ENCODE data around the gene ADAMTSL3. TPM values are rescaled to one million over a fixed set of nuclear protein-coding genes. Genes with fewer than 3 reads are reported as not detected.

The ADAMTSL3 gene
- total RNA-seq, 1 experiment from 2014 or later = 0.05 TPM

GRCh38 chr15:83783227-83783626 lies 129.3 kb downstream of the ADAMTSL3 start:
- ATAC-seq = no peak
- POLR2A ChIA-PET = no interaction called here

GRCh38 chr15:83784975-83785374 lies 131.1 kb downstream of the ADAMTSL3 start:
- H3K4me1 ChIP-seq (ENCODE audit: control insufficient read depth in 1 of 2, insufficient read depth in 2 of 2, low read length in 2 of 2) = no peaks in the 10 kb centered on the region
- H3K27ac ChIP-seq (ENCODE audit: low read depth, low read length) = no peak overlapping the region
- ChIA-PET CTCF (no interaction called here), POLR2A (no interaction called here), RAD21 (ENCODE audit: low non-redundant PET in 1 of 2, low total read pairs in 2 of 2, uncharacterized antibody in 2 of 2, unreplicated experiment in 2 of 2) (no interaction called here)
- no peaks in the 10 kb centered on the region for H3K27me3 ChIP-seq (ENCODE audit: insufficient read depth, low read length)
- no peak for ATAC-seq
- H3K9me3 ChIP-seq (ENCODE audit: control insufficient read depth in 1 of 2, insufficient read depth in 1 of 2, low read depth in 1 of 2, low read length in 2 of 2) = no peaks in the 10 kb centered on the region
- H3K36me3 ChIP-seq (ENCODE audit: control insufficient read depth in 1 of 2, insufficient read depth in 2 of 2, low read length in 2 of 2) = no peaks in the 10 kb centered on the region
- no peak for DNase-seq (ENCODE audit: low read depth, low spot score)
- no peak overlapping the region for H2AFZ ChIP-seq (ENCODE audit: low read depth, low read length, poor library complexity, severe bottlenecking)
- no peaks in the 10 kb centered on the region for H4K20me1 ChIP-seq (ENCODE audit: insufficient read depth)
- BruUV-seq (replicated peaks) = no TSS peak
- no peak overlapping the region for H3K9ac ChIP-seq (ENCODE audit: low read length)
- intact Hi-C loops (cut with micrococcal nuclease) = no loop called here
- H3K9me2 ChIP-seq (ENCODE audit: insufficient read depth) = no peaks in the 10 kb centered on the region
- H3K4me2 ChIP-seq (ENCODE audit: low read length) = no peak overlapping the region
- H3K79me2 ChIP-seq (ENCODE audit: insufficient read depth, low read length) = no peaks in the 10 kb centered on the region
- H3K4me3 ChIP-seq (replicated peaks in 1 of 2; ENCODE audit: low read depth in 1 of 2, low read length in 2 of 2) = no peak overlapping the region
- TF ChIP-seq ELF1 (IDR thresholded peaks at IDR 0.05; ENCODE audit: borderline replicate concordance, low read depth) (no peak), CBX3 (IDR thresholded peaks at IDR 0.05; ENCODE audit: low read depth) (no peak), SP1 (IDR thresholded peaks at IDR 0.05; ENCODE audit: low read depth) (no peak), ATF3 (IDR thresholded peaks at IDR 0.05) (no peak), SRF (IDR thresholded peaks at IDR 0.05; ENCODE audit: low read depth) (no peak), FOSL1 (IDR thresholded peaks at IDR 0.05; ENCODE audit: low read depth) (no peak), YY1 (IDR thresholded peaks at IDR 0.05; ENCODE audit: extremely low read depth, insufficient replicate concordance, low read depth, low read length) (no peak), EZH2phosphoT487 (IDR thresholded peaks at IDR 0.05; ENCODE audit: borderline replicate concordance) (no peak), ZNF274 (IDR thresholded peaks at IDR 0.05; ENCODE audit: low read depth, low read length) (no peak), SIN3A (IDR thresholded peaks at IDR 0.05; ENCODE audit: low read depth) (no peak), REST (IDR thresholded peaks at IDR 0.05; ENCODE audit: low read depth) (no peak), EGR1 (IDR thresholded peaks at IDR 0.05; ENCODE audit: low read depth) (no peak), ZFX (IDR thresholded peaks at IDR 0.05) (no peak), RAD21 (IDR thresholded peaks at IDR 0.05; ENCODE audit: low read depth) (no peak), TCF7L2 (IDR thresholded peaks at IDR 0.05; ENCODE audit: borderline replicate concordance, extremely low read depth, insufficient read depth, insufficient read length) (no peak), EZH2 (IDR thresholded peaks at IDR 0.05) (no peak), POLR2AphosphoS5 (IDR thresholded peaks at IDR 0.05; ENCODE audit: low read depth, low read length) (no peak)

More at GRCh38 chr15:83783227-83783626, 129.3 kb downstream of the ADAMTSL3 start:
- Histone ChIP-seq H3K4me1 (ENCODE audit: control insufficient read depth in 1 of 2, insufficient read depth in 2 of 2, low read length in 2 of 2) (no peaks in the 10 kb centered on the region), H3K9me3 (ENCODE audit: control insufficient read depth in 1 of 2, insufficient read depth in 1 of 2, low read depth in 1 of 2, low read length in 2 of 2) (no peaks in the 10 kb centered on the region), H3K27ac (ENCODE audit: low read depth, low read length) (no peak overlapping the region), H4K20me1 (ENCODE audit: insufficient read depth) (no peaks in the 10 kb centered on the region), H3K36me3 (ENCODE audit: control insufficient read depth in 1 of 2, insufficient read depth in 2 of 2, low read length in 2 of 2) (no peaks in the 10 kb centered on the region), H3K79me2 (ENCODE audit: insufficient read depth, low read length) (no peaks in the 10 kb centered on the region), H3K4me2 (ENCODE audit: low read length) (no peak overlapping the region), H2AFZ (ENCODE audit: low read depth, low read length, poor library complexity, severe bottlenecking) (no peak overlapping the region), H3K9ac (ENCODE audit: low read length) (no peak overlapping the region), H3K4me3 (replicated peaks in 1 of 2; ENCODE audit: low read depth in 1 of 2, low read length in 2 of 2) (no peak overlapping the region), H3K27me3 (ENCODE audit: insufficient read depth, low read length) (0 out of 2 replicates have a peak, but pooled peaks cover 3% of the 10 kb centered on the region), H3K9me2 (ENCODE audit: insufficient read depth) (no peaks in the 10 kb centered on the region)
- no peak for DNase-seq (ENCODE audit: low read depth, low spot score)
- BruUV-seq (replicated peaks) = no TSS peak
- intact Hi-C loops (cut with micrococcal nuclease) = no loop called here
- CTCF ChIA-PET = no interaction called here
- no peak for TF ChIP-seq ZNF274 (IDR thresholded peaks at IDR 0.05; ENCODE audit: low read depth, low read length)
- RAD21 ChIA-PET (ENCODE audit: low non-redundant PET in 1 of 2, low total read pairs in 2 of 2, uncharacterized antibody in 2 of 2, unreplicated experiment in 2 of 2) = no interaction called here

All from HCT116 (cell line).